Measurements from ENCODE around the gene PDE3A. TPM values are rescaled to one million over a fixed set of nuclear protein-coding genes. Genes with fewer than 3 reads are reported as not detected.
A peak's percentile ranks its signal among the peaks of the same experiment; 100 is the strongest.

Gene PDE3A
- total RNA-seq, 1 donor: 16.2 TPM

GRCh38 chr12:20350026-20350425 lies 18.3 kb upstream of the PDE3A start:
- TF ChIP-seq CTCF (IDR thresholded peaks at IDR 0.05; ENCODE audit: insufficient read depth, low read length): no peak

GRCh38 chr12:20350495-20350894 lies 17.8 kb upstream of the PDE3A start:
- no peak for TF ChIP-seq CTCF (IDR thresholded peaks at IDR 0.05; ENCODE audit: insufficient read depth, low read length)
- no peak overlapping the region for H3K4me3 ChIP-seq (ENCODE audit: low read depth, low read length)
- peak; percentile 80 for DNase-seq (ENCODE audit: low read depth)

More at GRCh38 chr12:20350026-20350425, 18.3 kb upstream of the PDE3A start:
- DNase-seq (ENCODE audit: low read depth): peak; percentile 35
- H3K4me3 ChIP-seq (ENCODE audit: low read depth, low read length): no peak overlapping the region

- no peak overlapping the region for H3K4me3 ChIP-seq (ENCODE audit: low read depth, low read length)
- peak; percentile 8 for DNase-seq (ENCODE audit: low read depth)
- TF ChIP-seq CTCF (IDR thresholded peaks at IDR 0.05; ENCODE audit: insufficient read depth, low read length): no peak
Observed at GRCh38 chr12:20351406-20351805, 16.9 kb upstream of the PDE3A start.

GRCh38 chr12:20356048-20356447 lies 12.3 kb upstream of the PDE3A start:
- TF ChIP-seq CTCF (IDR thresholded peaks at IDR 0.05; ENCODE audit: insufficient read depth, low read length): no peak
- DNase-seq (ENCODE audit: low read depth): no peak
- no peak overlapping the region for H3K4me3 ChIP-seq (ENCODE audit: low read depth, low read length)

- DNase-seq (ENCODE audit: low read depth): no peak
- no peak for TF ChIP-seq CTCF (IDR thresholded peaks at IDR 0.05; ENCODE audit: insufficient read depth, low read length)
Observed at GRCh38 chr12:20360407-20360806, 7.9 kb upstream of the PDE3A start.

GRCh38 chr12:20361416-20361815 lies 6.9 kb upstream of the PDE3A start:
- no peak for DNase-seq (ENCODE audit: low read depth)
- TF ChIP-seq CTCF (IDR thresholded peaks at IDR 0.05; ENCODE audit: insufficient read depth, low read length): no peak
- no peak overlapping the region for H3K4me3 ChIP-seq (ENCODE audit: low read depth, low read length)

More at GRCh38 chr12:20360407-20360806, 7.9 kb upstream of the PDE3A start:
- H3K4me3 ChIP-seq (ENCODE audit: low read depth, low read length): no peak overlapping the region

- no peak for DNase-seq (ENCODE audit: low read depth)
- no peak overlapping the region for H3K4me3 ChIP-seq (ENCODE audit: low read depth, low read length)
- no peak for TF ChIP-seq CTCF (IDR thresholded peaks at IDR 0.05; ENCODE audit: insufficient read depth, low read length)
Observed at GRCh38 chr12:20364501-20364900, 3.8 kb upstream of the PDE3A start.

Measured in fibroblast of the aortic adventitia (primary cell).